NB4 (cell line): ENCODE results near the gene CRIP3.

Experiments used
- DNase-seq: peaks from one replicate; pipeline ENCODE4 v3.0.0; 2010; ENCODE audit warnings: low read depth
- H3K4me3 ChIP-seq: one replicate; pipeline ENCODE4 v1.5.1; 2011; ENCODE audit warnings: mild to moderate bottlenecking, low read depth, low read length, moderate library complexity
- CTCF ChIP-seq: IDR thresholded peaks from one replicate; pipeline ENCODE4 v1.5.1; 2012; ENCODE audit warnings: low read depth, low read length
- MAX ChIP-seq: IDR thresholded peaks from 2 replicates; pipeline ENCODE4 v1.6.1; 2011; ENCODE audit warnings: low read depth, low read length
- MYC ChIP-seq: IDR thresholded peaks from 2 replicates; pipeline ENCODE4 v1.6.1; 2011; ENCODE audit warnings: low read depth, low read length
- POLR2A ChIP-seq: IDR thresholded peaks from 2 replicates; pipeline ENCODE4 v1.6.1; 2011; ENCODE audit warnings: mild to moderate bottlenecking; ENCODE audit not compliant: insufficient read length; ENCODE audit errors: extremely low read depth

The CRIP3 gene

GRCh38 chr6:43258807-43259686, 49.6 kb downstream of the CRIP3 start:
- no peak for DNase-seq
- H3K4me3 ChIP-seq: no peak overlapping the region
- no peak for TF ChIP-seq MAX
- TF ChIP-seq POLR2A: no peak
- TF ChIP-seq CTCF: no peak
- TF ChIP-seq MYC: no peak

DNA sequence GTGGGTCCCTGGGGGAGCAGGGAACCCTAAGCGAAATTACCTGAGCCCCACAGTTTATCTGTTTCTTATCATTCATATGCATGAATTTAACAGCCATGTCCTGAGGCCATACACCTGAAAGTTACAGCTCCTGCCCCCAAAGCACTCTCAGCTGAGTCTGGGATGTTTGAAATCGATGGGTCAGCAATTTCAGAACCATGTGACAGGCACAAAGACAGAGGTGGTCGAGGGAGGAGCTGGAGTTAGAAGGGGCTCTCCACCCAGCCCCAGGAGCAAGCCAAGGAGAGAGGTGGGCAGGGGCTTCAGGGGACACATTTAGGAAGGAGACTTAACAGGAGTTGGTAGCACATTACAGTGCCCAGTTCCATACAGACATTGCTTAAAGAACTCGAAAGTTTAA, 50.4 kb downstream of the CRIP3 start:
- no peak for TF ChIP-seq MAX
- no peak for TF ChIP-seq MYC
- no peak for DNase-seq
- no peak overlapping the region for H3K4me3 ChIP-seq

- H3K4me3 ChIP-seq: no peak overlapping the region
- TF ChIP-seq MAX (no peak), MYC (no peak), CTCF (no peak), POLR2A (no peak)
- no peak for DNase-seq
These were observed 51.1 kb downstream of the CRIP3 start for GRCh38 chr6:43257367-43258145.

DNA sequence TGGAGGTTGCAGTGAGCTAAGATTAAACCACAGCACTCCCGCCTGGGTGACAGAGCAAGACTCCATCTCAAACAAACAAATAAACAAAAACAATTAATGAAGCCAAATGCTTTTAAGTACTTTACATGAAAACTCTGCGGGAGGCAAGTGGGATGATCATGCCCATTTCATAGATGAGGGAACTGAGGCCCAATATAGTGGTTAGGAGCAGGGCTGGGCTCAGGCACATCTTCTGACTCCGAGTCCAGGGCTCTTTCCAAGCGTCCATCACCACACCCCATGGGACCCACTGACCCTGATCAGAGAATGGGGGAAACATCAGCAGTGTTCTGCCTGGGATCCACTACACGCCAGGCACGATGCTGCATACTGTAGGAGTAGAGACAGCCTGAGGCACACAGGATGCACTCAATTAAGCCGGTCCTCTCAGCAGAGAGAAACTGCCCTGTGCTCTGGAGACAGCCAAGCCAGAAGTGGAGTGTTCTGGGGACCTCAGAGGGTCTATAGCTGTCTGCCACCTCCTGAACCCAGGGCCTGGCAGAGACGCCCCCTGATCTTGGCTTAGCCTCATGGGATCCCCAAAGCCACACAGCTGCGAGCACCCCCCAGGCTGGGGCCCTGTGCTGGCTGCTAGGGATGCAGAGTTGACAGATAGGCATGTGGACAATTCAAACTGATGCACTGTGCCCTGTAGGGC, 51.8 kb downstream of the CRIP3 start:
- no peak for DNase-seq
- TF ChIP-seq CTCF (no peak), MYC (no peak), POLR2A (no peak), MAX (no peak)
- no peak overlapping the region for H3K4me3 ChIP-seq
